Measurements from ENCODE around the gene ETFA.

The ETFA gene

GRCh38 chr15:76259392-76259791, 51.9 kb downstream of the ETFA start:
- Histone ChIP-seq H3K27ac (ENCODE audit: extremely low read depth, low read depth, low read length) (no peak overlapping the region), H3K4me3 (ENCODE audit: low read depth, low read length) (no peak overlapping the region), H3K36me3 (ENCODE audit: control insufficient read depth in 2 of 2, insufficient read depth in 1 of 2, low read length in 2 of 2) (peaks cover 14 to 64% of the 10 kb centered on the region in 2 experiments; a peak in 2 of 3 replicates), H3K9me3 (ENCODE audit: control insufficient read depth, insufficient read depth, low read depth, low read length) (no peaks in the 10 kb centered on the region; the same call in 1 of the 2 replicates), H3K4me1 (ENCODE audit: control insufficient read depth, insufficient read depth, low read length) (no peaks in the 10 kb centered on the region)
- TF ChIP-seq ZNF621 (tag by site-specific recombination; IDR thresholded peaks at IDR 0.05) = no peak
- no peak for TF ChIP-seq PRDM1 (tag by site-specific recombination; IDR thresholded peaks at IDR 0.05)
- TF ChIP-seq TCF7L2 (IDR thresholded peaks at IDR 0.05; ENCODE audit: borderline replicate concordance, low read depth, low read length) = no peak
- no peak for TF ChIP-seq PRDM2 (tag by site-specific recombination; IDR thresholded peaks at IDR 0.05; ENCODE audit: borderline replicate concordance)
- no peak for TF ChIP-seq ZNF248 (tag by site-specific recombination; IDR thresholded peaks at IDR 0.05)
- no peak for TF ChIP-seq REPIN1 (tag by site-specific recombination; IDR thresholded peaks at IDR 0.05; ENCODE audit: low read depth)
- TF ChIP-seq, protein P1, sequence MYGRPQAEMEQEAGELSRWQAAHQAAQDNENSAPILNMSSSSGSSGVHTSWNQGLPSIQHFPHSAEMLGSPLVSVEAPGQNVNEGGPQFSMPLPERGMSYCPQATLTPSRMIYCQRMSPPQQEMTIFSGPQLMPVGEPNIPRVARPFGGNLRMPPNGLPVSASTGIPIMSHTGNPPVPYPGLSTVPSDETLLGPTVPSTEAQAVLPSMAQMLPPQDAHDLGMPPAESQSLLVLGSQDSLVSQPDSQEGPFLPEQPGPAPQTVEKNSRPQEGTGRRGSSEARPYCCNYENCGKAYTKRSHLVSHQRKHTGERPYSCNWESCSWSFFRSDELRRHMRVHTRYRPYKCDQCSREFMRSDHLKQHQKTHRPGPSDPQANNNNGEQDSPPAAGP (tag by site-specific recombination; IDR thresholded peaks at IDR 0.05) = no peak
- TF ChIP-seq KLF9 (tag by site-specific recombination; IDR thresholded peaks at IDR 0.05; ENCODE audit: low read depth) = no peak
- TF ChIP-seq ZNF792 (tag by site-specific recombination; IDR thresholded peaks at IDR 0.05) = no peak
- TF ChIP-seq ZNF350 (tag by site-specific recombination; IDR thresholded peaks at IDR 0.05) = no peak
- TF ChIP-seq ZNF639 (tag by site-specific recombination; IDR thresholded peaks at IDR 0.05) = no peak
- no peak for TF ChIP-seq ZSCAN4 (tag by site-specific recombination; IDR thresholded peaks at IDR 0.05)
- TF ChIP-seq INSM2 (tag by site-specific recombination; IDR thresholded peaks at IDR 0.05) = no peak
- TF ChIP-seq ZBTB10 (tag by site-specific recombination; IDR thresholded peaks at IDR 0.05) = no peak
- POLR2A ChIA-PET = no interaction called here
- CTCF ChIA-PET = no interaction called here

Measured in HEK293 (cell line).